HG03060 (cell line): ENCODE measurements around the gene FSD2.
"Not testable (repeated sequence)": the region's sequence is repeated elsewhere in the genome, so short reads cannot be mapped to it uniquely, and the experiment has no call there.

Experiments
- ATAC-seq: cut with Tn5 transposase; IDR thresholded peaks from one replicate; pipeline ENCODE4 v1.9.1; 2021; ENCODE audit warnings: low read depth, moderate number of reproducible peaks; ENCODE audit not compliant: unreplicated experiment

Gene FSD2

GRCh38 chr15:82798531-82799166 is 7.2 kb downstream of the FSD2 start:
- ATAC-seq = no peak

GRCh38 chr15:82798104-82798503 is 7.8 kb downstream of the FSD2 start:
- no peak for ATAC-seq

- no peak for ATAC-seq
These were observed 12.1 kb downstream of the FSD2 start for GRCh38 chr15:82793737-82794136.

DNA sequence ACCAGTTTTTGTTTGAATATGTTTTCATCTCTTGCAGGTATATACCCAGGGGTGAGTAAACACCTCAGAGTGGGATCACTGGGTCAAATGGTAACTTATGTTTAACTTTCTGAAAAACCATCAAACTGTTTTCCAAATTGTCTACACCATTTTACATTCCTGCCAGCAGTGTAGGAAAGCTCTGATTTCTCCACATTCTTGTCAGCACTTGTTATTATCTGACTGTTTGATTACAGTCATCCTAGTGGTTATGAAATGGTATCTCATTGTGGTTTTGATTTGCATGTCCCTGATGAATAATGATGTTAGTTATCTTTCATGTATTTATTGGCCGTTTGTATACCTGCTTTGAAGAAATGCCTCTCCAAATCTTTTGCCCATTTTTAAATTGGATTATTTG is 13.8 kb downstream of the FSD2 start:
- ATAC-seq = no peak

DNA sequence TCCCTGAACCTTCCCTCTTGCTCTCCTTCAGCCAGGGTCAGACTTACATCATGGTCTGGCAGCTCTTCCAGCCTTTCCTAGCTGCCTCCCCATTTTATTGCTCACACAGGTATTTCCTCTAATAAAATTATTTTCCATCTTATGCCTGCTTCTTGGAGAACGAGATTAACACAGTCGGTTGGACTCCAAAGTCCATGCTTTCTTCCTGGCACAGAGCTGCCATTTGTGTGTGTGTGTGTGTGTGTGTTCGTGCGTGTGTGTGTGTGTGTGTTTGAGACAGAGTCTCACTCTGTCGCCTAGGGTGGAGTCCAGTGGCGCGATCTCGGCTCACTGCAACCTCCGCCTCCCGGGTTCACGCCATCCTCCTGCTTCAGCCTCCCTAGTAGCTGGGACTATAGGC is 15.5 kb downstream of the FSD2 start:
- no peak for ATAC-seq

GRCh38 chr15:82789491-82789890 is 16.4 kb downstream of the FSD2 start:
- no peak for ATAC-seq

GRCh38 chr15:82788496-82788895 is 17.4 kb downstream of the FSD2 start:
- ATAC-seq = no peak

DNA sequence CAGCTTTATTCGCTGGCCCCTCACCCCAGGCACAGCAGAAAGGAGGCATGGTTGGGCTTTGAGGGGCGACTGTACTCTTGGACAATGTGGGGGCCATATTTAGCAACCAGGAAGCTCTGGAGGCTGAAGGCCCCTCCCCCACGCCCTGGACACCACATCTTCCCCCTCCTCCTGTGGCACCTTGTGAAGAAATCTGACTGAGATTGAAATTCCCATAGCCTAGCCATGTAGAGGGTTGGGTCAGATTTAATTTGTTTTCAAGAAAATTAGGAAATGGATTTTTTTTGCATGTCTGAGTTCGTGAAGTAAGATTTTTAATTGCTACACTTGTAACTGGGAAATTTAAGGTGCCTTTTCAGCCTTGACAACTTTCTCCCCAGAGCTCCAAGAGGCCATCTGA is 24.5 kb downstream of the FSD2 start:
- ATAC-seq = no peak

DNA sequence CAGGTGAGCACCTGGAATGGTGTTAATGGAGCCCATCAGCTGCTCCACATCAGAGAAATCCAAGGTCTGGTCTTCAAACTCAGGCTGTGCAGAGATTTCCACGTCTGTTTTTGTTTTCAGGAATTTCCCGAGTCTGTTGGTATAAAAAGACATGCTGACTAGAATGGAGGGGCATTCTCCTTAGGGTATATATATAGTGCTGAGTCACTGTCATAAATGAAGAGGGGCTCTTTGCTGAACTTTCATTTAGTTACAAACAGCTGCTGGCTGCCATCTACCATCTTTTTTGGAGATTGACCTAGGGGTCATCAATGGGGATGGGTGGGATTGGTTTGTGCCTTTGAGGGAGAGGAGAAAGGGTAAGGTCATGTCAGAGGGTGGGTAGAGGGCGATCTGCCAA is 27.1 kb downstream of the FSD2 start:
- no peak for ATAC-seq

DNA sequence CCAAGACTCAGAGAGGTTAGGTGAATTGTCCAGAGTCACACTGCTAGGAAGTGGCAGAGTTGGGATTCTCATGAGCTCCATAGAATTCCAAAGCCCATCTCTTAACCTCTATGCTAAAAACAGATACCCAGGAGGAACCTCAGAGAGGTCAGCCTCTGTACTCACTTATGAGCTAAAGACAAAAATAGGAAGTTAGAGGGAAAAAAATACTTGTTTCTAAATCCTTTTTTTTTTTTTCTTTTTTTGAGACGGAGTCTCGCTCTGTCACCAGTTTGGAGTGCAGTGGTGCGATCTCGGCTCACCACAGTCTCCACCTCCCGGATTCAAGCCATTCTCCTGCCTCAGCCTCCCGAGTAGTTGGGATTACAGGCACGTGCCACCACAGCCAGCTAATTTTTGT is 31.4 kb downstream of the FSD2 start:
- ATAC-seq = no peak

GRCh38 chr15:82771789-82772607 is 33.9 kb downstream of the FSD2 start:
- ATAC-seq = no peak

- ATAC-seq = no peak
These were observed 37.3 kb downstream of the FSD2 start for GRCh38 chr15:82768414-82769054.

DNA sequence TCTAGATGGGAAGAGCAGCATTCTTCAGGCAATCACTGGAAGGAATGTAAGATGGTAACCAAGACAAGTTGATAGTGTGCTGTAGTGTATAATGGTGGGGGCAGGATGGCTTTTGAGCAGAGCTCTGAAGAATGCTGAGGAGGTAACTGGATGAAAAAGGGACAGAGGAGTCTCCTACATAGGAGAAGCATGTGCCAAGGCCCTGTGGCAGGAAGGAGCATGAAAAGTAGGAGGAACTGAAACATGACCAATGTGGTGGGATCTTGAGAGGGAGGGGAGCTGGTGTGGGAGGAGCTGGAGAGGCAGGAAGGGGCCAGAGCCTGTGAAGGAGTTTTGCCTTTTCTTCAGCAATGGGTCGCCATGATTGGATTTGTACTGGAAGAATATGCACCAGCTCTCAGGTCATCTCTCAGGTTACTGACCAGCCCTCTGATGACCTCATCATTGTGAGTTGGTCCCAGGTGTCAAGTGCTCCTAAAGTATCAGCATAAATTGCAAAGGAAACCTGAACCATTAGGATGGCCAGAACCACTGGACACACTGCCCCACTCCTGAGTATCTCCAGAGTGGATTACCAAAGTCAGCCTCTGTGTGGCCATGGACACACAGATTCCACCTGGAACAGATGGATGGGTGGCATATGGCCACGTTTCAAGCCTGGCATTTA is 38.6 kb downstream of the FSD2 start:
- no peak for ATAC-seq

- ATAC-seq = not testable (repeated sequence)
These were observed 39.7 kb downstream of the FSD2 start for GRCh38 chr15:82766201-82766600.

- ATAC-seq = no peak
These were observed 41.1 kb downstream of the FSD2 start for GRCh38 chr15:82764740-82765139.

DNA sequence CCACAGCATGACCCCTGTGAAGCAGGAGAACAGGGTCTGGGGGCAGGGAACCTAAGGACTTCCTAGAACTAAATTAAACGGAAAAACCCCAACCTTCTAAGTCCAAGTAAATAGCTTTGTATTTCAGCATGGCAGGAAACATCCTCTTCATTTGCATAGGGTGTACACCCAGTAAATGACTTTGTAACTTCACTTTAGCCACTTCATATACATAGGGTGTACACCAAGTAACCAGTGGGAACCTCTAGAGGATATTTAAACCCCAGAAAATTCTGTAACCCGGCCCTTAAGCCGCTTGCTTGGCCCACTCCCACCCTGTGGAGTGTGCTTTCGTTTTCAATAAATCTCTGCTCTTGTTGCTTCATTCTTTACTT is 41.8 kb downstream of the FSD2 start:
- no peak for ATAC-seq

DNA sequence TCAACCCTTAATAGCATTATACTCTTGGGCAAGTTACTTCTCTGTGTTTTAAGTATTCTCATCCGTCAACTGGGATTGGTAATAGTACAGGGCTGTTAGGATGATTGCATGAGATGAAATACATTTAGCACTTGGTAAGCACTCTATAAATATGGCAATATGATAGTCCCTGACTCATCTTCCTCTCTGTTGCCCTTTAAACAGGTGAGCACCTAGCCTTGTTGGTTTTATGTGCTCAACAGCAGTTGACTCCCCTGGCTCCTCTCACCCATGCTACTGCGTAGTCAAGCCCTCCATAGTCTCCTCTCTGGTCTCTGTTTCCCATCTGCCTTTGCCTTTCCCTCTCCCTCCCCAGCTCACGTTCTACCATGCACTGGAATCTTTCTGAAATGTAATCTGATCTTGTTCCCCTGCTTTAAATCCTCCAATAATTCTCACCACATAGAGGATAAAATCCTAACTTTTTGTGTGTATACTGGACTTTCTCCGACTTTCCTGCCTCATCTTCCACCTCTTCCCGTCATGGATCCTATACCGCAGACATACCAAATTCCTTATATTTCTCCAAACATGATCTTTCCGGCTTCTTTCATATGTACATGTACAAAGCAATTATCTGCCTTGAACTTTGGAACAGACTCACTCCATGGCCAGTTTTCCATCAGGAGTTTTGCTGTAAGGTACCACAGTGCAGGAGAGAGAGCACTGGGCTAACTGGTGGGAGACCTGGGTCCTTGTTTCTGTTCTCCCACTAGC is 42.3 kb downstream of the FSD2 start:
- ATAC-seq = no peak

GRCh38 chr15:82751308-82751707 is 54.6 kb downstream of the FSD2 start:
- no peak for ATAC-seq

DNA sequence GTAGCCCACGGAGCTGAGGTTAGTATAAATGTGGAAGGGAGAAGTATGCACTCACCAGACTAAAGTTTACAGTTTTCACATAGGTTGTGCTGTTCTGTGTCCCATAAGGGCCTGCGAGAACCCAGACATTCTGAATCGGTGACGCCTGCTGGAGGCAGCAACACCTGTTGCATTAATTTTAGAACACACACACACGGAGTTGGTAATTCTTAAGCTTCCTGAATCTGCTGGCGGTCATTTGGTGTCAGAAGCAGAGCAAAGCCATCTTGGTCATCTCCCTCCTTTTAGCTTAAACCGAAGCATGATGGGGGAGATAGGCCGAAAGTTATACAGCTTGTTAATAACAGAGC is 55.1 kb downstream of the FSD2 start:
- peak; percentile 19 for ATAC-seq

GRCh38 chr15:82749951-82750830 is 55.7 kb downstream of the FSD2 start:
- peak; percentile 91 for ATAC-seq
